ENCODE measurements around the gene CYP3A5.
"Not testable (repeated sequence)": the region's sequence is repeated elsewhere in the genome, so short reads cannot be mapped to it uniquely, and the experiment has no call there.

Gene CYP3A5

DNA sequence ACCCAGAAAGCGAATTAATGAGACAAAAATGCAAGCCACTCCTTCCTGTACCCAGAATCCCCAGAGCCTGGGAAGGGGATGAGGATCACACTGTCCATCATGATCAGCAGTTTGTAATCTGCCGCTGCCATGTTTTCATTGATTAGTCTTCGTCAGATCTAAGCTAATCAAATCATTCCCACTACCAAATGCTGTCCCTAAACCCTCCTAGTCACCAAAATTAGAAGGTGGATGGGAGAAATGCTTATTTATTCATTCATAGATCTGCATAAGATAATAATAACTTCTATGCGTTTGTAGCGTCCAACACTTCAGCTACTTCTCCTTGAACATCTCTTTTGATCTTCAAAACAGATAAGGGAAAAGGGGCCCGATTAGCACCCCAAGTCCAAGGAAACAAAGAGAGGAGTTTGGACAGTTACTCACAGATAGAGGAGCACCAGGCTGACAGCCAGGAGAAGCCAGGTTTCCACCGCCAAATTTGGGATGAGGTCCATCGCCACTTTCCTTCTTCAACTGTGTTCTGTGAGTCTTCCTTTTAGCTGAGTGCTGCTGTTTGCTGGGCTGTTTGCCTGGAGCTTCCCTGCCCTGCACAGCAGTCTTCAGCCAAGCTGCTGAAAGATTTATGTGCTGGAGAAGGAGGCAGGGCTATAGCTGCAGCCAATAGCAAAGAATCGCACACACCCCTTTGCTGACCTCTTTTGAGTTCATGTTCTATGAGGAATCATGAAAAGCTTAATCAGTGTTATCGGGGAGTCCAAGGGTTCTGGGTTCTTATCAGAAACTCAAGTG is at the start of gene CYP3A5:
CYP3A5 (minus strand) TSS at position 597 of the 792 bp plus-strand sequence; CDS start at position 497, 100 bp downstream.
- DNase-seq, result no peak

DNA sequence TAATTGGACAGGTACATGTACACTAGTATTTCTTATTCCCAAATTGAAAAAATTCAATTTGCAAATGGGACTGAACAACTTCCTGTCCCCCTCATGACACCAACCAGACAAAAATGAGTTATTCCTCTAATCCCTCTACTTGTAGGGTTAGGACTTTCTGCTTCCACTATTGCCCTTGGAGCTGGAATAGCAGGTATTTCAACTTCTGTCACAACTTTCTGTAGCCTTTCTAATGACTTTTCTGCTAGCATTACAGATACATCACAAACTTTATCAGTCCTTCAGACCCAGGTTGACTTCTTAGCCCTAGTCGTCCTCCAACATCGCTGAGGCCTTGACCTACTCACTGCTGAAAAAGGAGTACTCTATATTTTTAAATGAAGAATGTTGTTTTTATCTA is 48.8 kb upstream of the CYP3A5 start:
- no peak for DNase-seq

DNA sequence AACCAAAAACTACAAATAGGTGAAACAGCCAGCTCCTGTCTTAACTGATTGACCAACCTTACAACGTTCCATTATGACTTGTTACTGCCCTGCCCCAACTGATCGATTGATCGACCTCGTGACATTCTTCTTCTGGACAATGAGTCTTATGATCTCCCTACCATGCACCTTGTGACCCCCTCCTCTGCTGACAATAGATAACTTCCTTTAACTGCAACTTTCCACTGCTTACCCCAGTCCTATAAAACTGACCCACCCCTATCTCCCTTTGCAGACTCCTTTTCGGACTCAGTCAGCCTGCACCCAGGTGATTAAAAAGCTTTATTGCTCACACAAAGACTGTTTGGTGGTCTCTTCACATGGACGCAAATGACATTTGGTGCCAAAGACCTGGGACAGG is 43.4 kb upstream of the CYP3A5 start:
- not testable (repeated sequence) for DNase-seq

DNA sequence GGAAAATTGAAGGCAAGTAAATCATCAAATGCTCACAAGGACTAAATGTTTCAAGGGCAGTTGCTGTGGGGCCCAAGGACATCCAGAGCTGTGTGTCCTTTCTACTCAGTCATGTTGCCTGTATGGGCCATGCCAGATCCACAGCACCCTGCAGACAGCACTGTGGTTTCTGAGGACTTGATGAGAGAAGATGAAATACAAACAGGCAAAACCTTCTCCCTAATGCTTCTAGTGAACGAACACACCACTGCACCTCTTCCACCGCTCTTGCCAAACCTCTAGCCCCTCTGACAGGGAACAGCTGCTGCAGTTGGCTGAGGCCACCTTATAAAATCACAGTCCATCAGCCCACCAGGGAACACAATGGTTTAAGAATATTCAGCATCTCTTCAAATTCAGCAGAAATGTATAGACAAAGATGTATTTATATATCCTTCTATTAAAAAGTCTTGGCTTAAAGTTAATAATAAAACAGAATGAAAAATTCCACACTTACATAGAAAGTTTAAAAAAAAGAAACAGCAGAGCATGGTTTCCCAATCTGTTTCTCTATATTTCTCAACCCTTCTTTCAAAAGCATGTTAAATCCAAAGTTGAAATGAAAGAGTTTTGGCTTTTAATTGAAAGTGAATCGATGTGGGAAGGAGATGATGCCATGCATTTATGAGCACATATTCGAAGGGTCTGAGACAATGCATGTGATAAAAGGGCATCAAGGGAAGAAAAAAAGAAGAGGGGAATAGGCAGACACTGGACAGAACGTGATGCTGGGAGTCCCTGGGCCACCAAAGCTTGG is 41.2 kb upstream of the CYP3A5 start:
- DNase-seq, result no peak

DNA sequence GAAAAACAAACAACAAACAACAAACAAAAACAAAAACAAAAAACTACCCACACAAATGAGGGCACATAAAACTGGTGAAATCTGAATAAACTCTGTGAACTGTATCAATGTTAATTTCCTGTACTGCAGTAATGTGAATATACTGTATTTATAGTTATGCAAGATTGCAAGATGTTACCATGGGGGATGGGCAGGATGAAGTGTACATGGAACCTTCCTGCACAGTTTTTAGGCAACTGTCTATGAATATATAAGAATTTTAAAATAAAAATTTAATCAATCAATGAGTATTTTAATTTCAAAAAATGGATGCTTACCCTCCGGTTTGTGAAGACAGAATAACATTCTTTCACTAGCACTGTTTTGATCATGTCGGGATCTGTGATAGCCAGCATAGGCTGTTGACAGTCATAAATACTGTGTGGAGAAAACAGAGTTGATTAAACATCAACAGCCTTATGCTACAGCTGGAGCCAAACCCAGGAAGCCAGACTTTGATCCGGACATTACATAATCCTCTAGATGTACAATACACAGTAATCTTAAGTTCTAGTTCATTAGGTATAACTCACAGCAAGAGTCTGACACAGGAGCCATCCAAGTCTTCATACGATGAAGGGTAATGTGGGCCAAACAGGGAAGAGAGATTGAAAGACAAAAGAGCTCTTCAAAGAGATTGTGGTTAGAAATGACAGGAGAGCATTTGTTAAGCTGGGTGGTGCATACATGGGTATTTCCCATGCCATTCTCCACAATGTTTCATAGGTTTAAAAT is 40.4 kb upstream of the CYP3A5 start:
- DNase-seq, result no peak

DNA sequence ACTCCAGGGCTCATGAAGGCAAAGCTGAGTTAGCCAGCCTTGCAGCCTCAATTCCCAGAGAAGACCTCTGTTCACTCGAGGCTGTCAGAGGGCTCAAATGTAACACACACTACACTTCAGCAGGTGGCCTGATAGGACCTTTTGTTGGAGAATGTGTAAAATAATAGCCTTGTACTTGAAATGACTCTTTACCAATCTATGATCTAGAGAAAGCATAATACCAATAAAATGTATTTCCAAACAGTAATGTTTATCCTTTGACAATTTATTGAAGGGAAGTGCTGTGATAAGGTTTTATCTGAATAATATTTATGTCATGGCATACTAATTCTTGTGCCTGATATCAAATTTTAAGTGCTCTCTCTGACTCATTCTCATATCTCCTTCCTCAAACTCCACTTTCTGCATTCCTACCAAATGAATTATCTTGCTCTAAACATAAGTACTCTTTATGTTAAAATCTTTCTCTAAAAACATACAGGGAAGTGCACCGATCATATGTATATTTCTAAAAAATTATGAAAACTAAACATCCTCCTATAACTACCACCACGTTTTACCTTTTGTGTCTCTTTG is 34.3 kb upstream of the CYP3A5 start:
- no peak for DNase-seq

DNA sequence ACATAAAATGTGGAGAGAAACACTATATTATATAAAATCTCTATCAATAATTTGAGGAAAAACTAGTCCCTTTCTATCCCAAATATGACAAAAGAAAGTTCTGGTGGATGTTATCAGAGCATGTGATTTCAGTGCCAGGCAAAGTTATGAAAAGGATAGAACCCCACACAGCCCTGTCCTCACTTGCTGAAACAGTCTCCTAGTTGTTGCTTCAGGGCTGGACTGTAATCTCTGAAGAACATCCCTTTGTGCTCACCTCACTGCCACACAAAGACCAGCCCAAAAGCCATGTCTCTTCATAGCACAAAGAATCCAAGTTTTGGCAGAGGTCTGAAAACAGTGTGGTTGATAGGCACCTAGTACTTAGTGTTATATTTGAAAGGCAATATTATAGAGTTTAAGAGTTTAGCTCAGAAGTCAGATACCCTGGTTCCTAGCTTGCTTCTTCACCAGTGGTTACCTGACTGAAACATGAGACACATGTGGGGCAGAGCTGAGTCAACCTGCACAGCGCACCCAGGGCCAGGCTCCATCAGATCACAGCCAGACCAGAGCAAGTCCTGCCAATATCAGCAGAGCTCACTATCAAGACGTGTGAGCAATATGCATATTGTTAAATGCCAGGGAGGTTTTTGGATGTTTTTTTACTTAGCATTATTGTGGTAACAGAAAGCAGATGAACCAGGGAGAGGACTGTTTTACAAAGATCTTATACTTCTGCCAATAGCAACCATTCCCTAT is 30.2 kb upstream of the CYP3A5 start:
- DNase-seq, result no peak

DNA sequence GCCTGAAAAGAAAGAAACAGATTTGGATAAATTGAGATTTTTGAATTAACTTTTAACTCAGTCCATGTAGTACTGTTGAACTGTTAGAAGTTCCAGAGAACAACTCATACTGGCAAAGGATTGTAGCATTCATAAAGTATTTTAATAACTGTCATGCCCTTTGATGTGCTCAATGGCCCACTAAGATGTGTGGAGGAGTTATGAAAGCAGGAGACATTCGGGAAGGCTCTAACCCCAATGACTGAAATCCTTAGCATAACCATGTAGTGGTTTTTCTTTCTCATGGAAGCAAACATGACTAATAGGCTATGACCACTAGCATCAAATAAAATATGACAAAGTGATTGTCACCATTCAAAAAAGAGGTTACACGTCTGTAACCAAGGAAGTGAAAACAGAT is 29.5 kb upstream of the CYP3A5 start:
- no peak for DNase-seq

DNA sequence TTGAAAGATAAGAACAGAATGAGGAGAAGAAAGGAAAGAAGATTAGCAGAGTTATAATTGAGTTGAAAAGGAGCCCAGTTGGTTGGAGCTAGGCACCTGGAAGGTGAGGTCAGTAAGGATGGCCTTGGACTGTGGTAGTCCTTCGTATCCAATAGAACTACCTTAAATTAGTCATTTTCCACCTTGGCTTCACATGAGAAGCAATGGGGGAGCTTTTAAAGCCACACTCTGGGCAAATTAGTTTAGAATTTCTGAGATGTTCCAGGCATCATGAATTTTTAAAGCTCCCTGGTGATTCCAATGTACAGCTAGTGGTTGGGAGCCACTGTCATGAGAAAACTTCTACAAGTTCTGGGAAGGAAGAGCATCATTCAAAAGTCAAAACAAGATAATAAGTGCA is 27.3 kb upstream of the CYP3A5 start:
- DNase-seq, result no peak

DNA sequence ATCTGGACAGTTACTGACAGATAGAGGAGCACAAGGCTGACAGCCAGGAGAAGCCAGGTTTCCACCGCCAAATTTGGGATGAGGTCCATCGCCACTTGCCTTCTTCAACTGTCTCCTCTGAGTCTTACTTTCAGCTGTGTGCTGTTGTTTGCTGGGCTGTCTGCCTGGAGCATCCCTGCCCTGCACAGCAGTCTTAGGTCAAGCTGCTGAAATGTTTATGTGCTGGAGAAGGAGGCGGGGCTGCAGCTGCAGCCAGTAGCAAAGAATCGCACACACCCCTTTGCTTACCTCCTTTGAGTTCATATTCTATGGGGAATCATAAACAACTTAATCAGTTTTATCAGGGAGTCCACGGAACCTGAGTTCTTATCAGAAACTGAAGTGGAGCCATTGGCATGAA is 20.1 kb upstream of the CYP3A5 start:
- DNase-seq, result no peak

DNA sequence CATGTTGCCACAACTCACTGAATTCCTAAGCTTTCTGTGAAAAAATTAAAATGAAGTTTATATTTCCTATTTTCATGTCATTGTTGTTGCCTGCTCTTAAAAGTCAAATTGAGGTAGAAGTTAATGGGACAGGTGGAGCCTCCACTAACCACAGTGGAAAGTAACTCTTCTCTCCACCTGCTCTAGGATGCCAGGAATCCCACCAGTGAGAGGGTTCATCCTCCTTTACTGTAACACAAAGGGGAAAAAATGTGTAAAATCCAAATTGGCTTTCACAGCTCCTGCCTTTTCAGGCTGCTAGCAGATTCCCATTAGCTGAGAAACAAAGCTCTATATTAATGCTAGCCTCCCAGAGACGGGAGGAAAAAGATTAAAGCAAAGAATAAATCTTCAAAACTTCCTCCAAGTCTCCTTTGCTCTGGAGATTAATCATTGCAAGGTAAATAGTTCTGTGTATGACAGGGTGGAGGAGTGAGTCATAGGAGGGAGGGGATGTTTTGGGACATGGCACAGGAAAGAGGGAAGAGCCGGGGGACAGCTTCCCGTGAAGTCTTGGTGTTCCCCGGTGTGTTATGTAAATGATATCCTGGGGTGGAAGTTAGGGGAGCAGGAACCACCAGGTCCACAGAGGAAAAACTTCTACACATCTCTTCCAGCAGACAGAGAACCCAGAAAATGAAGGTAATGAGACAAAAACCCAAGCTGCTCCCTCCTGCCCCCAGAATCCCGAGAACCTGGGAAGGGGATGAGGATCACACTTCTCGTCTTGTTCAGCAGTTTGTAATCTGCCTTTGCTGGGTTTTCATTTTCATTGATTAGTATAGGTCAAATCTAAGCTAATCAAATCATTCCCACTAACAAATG is 19.3 kb upstream of the CYP3A5 start:
- DNase-seq, result not testable (repeated sequence)

DNA sequence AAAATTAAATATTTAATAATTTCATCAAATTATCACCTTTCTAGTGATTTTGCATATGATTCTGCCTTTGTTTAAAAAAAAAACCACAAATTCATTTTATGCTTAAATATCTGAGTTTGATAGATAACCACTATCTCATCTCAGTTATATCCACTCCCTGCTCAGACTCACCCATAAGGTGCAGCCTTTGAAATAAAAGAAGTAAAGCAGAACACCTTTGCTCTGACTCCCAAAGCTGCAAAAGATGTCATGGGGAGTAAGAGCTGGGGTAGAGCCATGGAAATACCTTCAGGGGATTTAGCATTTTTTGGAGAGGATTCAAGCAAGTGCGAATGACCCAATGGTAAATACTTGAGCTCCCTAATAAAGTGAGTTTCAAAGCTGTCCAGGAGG is 15.1 kb upstream of the CYP3A5 start:
- no peak for DNase-seq

DNA sequence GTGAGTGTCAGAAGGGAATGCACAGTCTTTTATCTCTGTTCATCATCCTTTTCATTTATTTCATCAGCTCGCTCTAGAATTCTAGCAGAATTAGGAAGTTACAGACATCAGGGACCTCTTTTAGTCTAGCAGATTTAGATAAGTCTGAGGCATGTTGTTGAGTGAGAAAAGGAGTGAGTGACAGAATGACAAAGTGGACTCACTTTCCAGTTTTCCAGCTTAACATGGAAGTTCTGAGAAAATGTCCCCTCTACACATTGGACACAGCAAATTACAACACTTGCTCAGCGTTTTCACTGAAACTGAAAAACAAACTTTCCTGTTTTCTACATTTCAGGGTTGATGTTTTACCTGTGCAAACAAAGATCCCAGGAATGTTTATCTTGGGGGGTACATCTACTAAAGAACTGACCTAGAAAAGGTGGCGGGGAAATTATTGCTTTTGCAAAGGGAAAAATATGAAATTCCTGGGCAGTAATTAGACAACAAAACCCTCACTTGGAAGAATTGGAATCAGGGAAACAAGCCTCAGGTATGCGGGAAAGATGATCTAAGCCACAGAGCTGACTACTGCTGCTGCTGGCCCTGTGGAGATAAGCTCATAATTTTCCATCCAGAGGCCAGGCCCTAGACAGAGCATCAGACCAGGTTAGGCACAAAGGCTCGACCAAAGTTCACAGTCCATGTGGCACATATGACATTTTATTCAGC is 14.6 kb upstream of the CYP3A5 start:
- DNase-seq, result no peak

DNA sequence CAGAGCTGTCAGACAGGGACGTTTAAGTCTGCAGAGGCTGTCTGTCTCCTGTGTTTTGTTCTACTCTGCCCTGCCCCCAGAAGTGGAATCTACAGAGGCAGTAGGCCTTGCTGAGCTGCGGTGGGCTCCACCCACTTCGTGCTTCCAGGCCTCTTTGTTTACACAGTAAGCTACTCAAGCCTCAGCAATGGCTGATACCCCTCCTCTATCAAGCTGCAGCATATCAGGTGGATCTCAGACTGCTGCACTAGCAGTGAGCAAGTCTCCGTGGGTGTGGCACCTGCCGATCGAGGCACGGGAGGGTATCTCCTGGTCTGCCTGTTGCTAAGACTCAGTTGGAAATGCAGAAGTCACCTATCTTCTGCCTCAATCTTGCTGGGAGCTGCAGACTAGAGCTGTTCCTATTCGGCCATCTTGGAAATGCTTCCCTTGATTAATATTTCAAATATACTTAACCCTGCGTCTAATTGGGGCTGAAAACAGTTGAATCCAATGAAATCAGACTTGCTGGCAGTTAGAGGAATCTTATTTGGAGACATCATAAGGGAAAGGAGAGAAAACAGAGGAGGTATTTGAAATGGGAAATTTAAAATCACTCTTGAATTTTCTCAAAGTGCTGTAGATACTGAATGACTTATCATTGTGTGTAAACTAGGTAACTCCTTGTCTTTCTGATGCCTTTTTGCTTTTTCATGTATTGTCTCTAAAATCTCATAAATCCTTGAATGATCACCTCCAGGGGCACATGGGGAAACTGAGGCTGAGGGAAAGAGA is 13.8 kb upstream of the CYP3A5 start:
- no peak for DNase-seq

DNA sequence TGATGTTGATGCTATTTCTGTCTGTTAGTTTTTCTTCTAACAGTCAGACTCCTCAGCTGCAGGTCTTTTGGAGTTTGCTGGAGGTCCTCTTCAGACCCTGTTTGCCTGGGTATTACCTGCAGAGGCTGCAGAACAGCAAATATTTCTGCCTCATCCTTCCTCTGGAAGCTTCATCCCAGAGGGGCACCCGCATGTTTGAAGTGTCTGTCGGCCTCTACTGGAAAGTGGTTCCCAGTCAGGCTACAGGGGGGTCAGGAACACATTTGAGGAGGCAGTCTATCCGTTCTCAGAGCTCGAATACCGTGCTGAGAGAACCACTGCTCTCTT is 13.3 kb upstream of the CYP3A5 start:
- DNase-seq, result no peak

DNA sequence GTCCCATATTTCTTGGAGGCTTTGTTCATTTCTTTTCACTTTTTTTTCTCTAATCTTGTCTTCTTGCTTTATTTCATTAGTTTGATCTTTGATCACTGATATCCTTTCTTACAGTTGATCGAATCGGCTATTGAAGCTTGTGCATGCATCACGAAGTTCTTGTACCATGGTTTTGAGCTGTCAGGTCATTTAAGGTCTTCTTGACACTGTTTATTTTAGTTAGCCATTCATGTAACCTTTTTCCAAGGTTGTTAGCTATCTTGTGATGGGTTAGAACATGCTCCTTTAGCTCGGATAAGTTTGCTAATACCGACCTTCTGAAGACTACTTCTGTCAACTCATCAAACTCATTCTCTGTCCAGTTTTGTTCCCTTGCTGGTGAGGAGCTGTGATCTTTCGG is 12.8 kb upstream of the CYP3A5 start:
- DNase-seq, result not testable (repeated sequence)

DNA sequence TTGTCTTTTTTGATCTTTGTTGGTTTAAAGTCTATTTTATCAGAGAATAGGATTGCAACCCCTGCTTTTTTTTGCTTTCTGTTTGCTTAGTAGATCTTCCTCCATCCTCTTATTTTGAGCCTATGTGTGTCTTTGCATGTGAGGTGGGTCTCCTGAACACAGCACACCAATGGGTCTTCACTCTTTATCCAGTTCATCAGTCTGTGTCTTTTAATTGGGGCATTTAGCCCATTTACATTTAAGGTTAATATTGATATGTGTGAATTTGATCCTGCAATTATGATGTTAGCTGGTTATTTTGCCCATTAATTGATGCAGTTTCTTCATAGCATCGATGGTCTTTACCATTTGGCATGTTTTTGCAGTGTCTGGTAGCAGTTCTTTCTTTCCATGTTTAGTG is 11.9 kb upstream of the CYP3A5 start:
- DNase-seq, result not testable (repeated sequence)

DNA sequence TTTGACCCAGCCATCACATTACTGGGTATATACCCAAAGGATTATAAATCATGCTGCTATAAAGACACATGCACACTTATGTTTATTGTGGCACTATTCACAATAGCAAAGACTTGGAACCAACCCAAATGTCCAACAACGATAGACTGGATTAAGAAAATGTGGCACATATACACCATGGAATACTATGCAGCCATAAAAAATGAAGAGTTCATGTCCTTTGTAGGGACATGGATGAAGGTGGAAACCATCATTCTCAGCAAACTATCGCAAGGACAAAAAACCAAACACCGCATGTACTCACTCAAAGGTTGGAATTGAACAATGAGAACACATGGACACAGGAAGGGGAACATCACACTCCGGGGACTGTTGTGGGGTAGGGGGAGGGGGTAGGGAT is 11.1 kb upstream of the CYP3A5 start:
- not testable (repeated sequence) for DNase-seq

DNA sequence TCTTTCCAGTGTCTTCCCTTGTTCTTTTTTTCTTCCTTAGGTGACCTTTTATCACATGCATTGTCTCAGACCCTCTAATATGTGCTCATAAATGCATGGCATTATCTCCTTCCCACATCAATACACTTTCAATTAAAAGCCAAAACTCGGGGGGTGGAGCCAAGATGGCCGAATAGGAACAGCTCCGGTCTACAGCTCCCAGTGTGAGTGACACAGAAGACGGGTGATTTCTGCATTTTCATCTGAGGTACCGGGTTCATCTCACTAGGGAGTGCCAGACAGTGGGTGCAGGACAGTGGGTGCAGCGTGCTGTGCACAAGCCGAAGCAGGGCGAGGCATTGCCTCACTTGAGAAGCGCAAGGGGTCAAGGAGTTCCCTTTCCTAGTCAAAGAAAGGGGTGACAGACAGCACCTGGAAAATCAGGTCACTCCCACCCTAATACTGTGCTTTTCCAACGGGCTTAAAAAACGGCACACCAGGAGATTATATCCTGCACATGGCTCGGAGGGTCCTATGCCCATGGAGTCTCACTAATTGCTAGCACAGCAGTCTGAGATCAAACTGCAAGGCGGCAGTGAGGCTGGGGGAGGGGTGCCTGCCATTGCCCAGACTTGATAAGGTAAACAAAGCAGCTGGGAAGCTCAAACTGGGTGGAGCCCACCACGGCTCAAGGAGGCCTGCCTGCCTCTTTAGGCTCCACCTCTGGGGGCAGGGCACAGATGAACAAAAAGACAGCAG is 6.2 kb upstream of the CYP3A5 start:
- not testable (repeated sequence) for DNase-seq
